Sigmoid colon (tissue), 7 donors: Measurements from ENCODE around the gene RPA1. TPM values are rescaled to one million over a fixed set of nuclear protein-coding genes. Genes with fewer than 3 reads are reported as not detected.

Source experiments
- DNase-seq: peaks from one replicate; pipeline ENCODE4 v3.0.0-alpha.2; 2019
- H3K27ac ChIP-seq, 4 donors: fragments of 200-600 bp; sonication (generic); one replicate each; pipeline ENCODE4 v1.5.1; 2016 to 2019; ENCODE audit warnings: mild to moderate bottlenecking in 1 of 4
- H3K27me3 ChIP-seq, 3 donors: fragments of 200-600 bp; sonication (generic); one replicate each; pipeline ENCODE4 v1.5.1; 2019; ENCODE audit warnings: mild to moderate bottlenecking in 1 of 3
- H3K36me3 ChIP-seq, 4 donors: fragments of 200-600 bp; sonication (generic); one replicate each; pipeline ENCODE4 v1.5.1; 2016 to 2019
- H3K4me1 ChIP-seq, 4 donors: fragments of 200-600 bp; sonication (generic); one replicate each; pipeline ENCODE4 v1.5.1; 2017 to 2019
- H3K4me3 ChIP-seq, 4 donors: fragments of 200-600 bp; sonication (generic); one replicate each; pipeline ENCODE4 v1.5.1; 2017 to 2019; ENCODE audit warnings: mild to moderate bottlenecking in 2 of 4, moderate library complexity in 1 of 4
- H3K9me3 ChIP-seq, 4 donors: fragments of 200-600 bp in 3 of 4; sonication (generic) in 3 of 4; one replicate each; pipeline versions ENCODE4 v1.5.1 to v1.6.1; 2013 to 2019
- EP300 ChIP-seq, 4 donors: sonication (generic); formaldehyde crosslinking; IDR thresholded peaks; one replicate each; pipeline ENCODE4 v1.6.1; 2017; ENCODE audit warnings: antibody characterized with exemption in 4 of 4
- POLR2A ChIP-seq, 2 donors: fragments of 450-650 bp; IDR thresholded peaks; one replicate each; pipeline ENCODE4 v1.6.1; 2016; ENCODE audit warnings: antibody characterized with exemption in 2 of 2, mild to moderate bottlenecking in 2 of 2, moderate library complexity in 2 of 2
- POLR2AphosphoS5 ChIP-seq, 4 donors: sonication (generic); formaldehyde crosslinking; IDR thresholded peaks; one replicate each; pipeline ENCODE4 v1.6.1; 2017; ENCODE audit warnings: antibody characterized with exemption in 4 of 4
- WGBS, 2 donors: extraction: QIAGEN DNeasy Blood & Tissue Kit; methylation state at CpG; one replicate each; pipeline ENCODE4 v1.1.7; 2013; 5-methylcytosine and 5-hydroxymethylcytosine counted together
- intact Hi-C: fragments of 100-400 bp; cut with DNase I; formaldehyde crosslinking; loops from one replicate; pipeline ENCODE4 v1.15.1; 2023
- polyA plus RNA-seq, 3 donors: library from polyadenylated mRNA; stranded (reverse); fragments of 200-250 nt; gene quantifications; one replicate each; pipeline ENCODE4 v1.2.3, GENCODE V29; 2013
- total RNA-seq, 4 donors: library from RNA; depleted of rRNA; stranded (reverse); fragments of >200 nt; gene quantifications; one replicate each; pipeline ENCODE4 v1.1.0, GENCODE V29; 2016
- TF ChIP-seq, protein P1 (sequence below), 4 experiments: fragments of 450-650 bp in 3 of 4; fragments of 200-600 bp in 1 of 4; IDR thresholded peaks; one replicate each; pipeline ENCODE4 v1.5.1; 2016 to 2019; ENCODE audit warnings: antibody characterized with exemption in 4 of 4, mild to moderate bottlenecking in 3 of 4, moderate library complexity in 2 of 4
- donor health status: healthy with polysubstance abuse.
- donor health status: Bipolar disorder and iron deficiency.
- donor health status: healthy.

The RPA1 gene
- total and polyA plus RNA-seq, 7 donors, result 16.2 to 46.8 (median 30.6) TPM

DNA sequence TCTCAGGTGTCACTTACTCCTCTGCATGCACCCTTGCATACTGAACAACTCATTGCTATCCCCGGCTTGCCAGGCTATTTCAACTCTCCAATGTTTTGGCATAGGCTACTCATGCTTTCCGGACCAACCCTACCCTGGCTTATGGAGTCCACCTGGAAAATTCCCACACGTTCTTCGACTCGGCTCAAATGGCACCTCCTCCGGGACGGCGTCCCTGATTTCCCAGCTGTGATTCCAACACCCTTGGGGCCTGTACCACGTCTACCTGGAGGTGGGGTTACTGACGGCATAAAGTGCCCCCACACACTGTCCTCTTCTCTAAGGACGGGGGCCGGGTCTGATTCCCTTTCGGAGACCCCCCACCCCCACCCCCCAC lies 601 bp upstream of the RPA1 start:
- intact Hi-C loops, result loop anchor here (1.0 to 5.0 kb wide), 2 partner anchors 47 to 105 kb away; partner anchors contain the start of gene WDR81
- H3K4me3 ChIP-seq, result peak overlapping the region; percentile 68 to 97 (median 88)

DNA sequence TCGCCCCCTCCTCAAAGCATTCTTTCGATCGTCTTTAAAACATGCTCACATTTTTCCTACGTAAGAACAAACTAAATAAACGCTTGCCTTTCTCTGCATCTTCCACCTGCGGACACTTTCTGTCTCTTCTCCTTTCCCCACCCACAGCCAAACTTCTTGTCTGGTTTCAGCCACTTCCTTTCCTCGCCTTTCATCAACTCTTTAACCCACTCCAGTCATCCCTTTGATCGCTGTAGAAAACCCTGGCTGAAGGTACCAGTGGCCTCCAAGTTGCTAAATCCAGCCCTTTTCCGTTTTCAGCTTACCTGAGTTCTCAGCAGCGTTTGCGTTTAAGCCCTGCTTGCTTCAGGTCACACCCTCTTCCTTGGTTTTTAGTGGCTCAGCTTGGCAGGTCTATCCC lies 483 bp downstream of the RPA1 start:
- TF ChIP-seq POLR2AphosphoS5 (IDR thresholded peaks at IDR 0.05) (no peak), POLR2A (IDR thresholded peaks at IDR 0.05) (no peak), EP300 (IDR thresholded peaks at IDR 0.05) (no peak)
- TF ChIP-seq, protein P1, sequence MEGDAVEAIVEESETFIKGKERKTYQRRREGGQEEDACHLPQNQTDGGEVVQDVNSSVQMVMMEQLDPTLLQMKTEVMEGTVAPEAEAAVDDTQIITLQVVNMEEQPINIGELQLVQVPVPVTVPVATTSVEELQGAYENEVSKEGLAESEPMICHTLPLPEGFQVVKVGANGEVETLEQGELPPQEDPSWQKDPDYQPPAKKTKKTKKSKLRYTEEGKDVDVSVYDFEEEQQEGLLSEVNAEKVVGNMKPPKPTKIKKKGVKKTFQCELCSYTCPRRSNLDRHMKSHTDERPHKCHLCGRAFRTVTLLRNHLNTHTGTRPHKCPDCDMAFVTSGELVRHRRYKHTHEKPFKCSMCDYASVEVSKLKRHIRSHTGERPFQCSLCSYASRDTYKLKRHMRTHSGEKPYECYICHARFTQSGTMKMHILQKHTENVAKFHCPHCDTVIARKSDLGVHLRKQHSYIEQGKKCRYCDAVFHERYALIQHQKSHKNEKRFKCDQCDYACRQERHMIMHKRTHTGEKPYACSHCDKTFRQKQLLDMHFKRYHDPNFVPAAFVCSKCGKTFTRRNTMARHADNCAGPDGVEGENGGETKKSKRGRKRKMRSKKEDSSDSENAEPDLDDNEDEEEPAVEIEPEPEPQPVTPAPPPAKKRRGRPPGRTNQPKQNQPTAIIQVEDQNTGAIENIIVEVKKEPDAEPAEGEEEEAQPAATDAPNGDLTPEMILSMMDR (IDR thresholded peaks at IDR 0.05), result no peak
- intact Hi-C loops, result no loop called here
- no peak for DNase-seq
- peaks cover 0 to 31% (median 0%) of the 10 kb centered on the region in 4 donors for H3K36me3 ChIP-seq
- H3K4me1 ChIP-seq, result peaks cover 0 to 30% (median 20%) of the 10 kb centered on the region in 4 donors
- H3K4me3 ChIP-seq, result peak overlapping the region; percentile 68 to 97 (median 88)
- no peaks in the 10 kb centered on the region for H3K27me3 ChIP-seq
- H3K9me3 ChIP-seq, result no peaks in the 10 kb centered on the region
- WGBS, 2 donors, result 0% methylated on average over 11 of the region's 11 CpGs
- H3K27ac ChIP-seq, result peak overlapping the region; percentile 87 to 93 (median 91)

More for the DNA sequence above, 601 bp upstream of the RPA1 start:
- Histone ChIP-seq H3K27ac (peak overlapping the region; percentile 87 to 93 (median 91)), H3K36me3 (peaks cover 0 to 39% (median 2%) of the 10 kb centered on the region in 4 donors), H3K4me1 (peaks cover 0 to 30% (median 20%) of the 10 kb centered on the region in 4 donors), H3K9me3 (no peaks in the 10 kb centered on the region), H3K27me3 (no peaks in the 10 kb centered on the region)
- TF ChIP-seq, protein P1 (IDR thresholded peaks at IDR 0.05), result no peak
- TF ChIP-seq EP300 (IDR thresholded peaks at IDR 0.05) (no peak), POLR2AphosphoS5 (IDR thresholded peaks at IDR 0.05) (no peak), POLR2A (IDR thresholded peaks at IDR 0.05) (no peak)
- 1 to 2% methylated on average over 13 of the region's 13 CpGs for WGBS, 2 donors
- DNase-seq, result peak; percentile 69

DNA sequence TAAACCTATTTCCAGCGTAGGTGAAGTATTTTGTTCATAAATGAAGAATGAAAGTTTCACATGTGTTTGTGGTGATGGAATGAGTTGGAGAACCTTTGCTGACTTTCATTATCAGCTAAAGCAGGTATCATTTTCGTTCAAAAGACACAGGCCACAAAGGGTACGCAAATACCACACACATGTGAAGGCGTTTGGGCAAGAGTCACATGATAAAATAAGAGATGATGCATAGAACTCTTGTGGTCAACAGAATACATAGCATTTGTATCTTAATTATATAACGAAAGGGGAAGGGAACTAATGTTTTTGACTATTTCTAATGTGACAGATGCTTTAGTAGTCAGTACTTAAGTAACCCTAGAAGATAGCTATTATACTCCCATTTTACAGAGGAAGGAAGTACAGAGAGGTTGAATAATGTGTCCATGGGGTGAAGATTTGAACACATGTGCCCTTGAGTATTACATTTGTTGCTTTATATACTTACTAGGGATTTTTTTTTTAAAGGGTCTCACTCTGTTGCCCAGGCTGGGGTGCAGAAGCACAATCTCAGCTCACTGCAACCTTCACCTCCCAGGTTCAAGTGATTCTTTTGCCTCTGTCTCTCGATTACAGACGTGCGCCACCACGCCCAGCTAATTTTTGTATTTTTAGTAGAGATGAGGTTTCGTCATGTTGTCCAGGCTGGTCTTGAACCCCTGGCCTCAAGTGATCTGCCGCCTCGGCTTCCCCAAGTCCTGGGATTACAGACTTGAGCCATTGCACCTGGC lies 4.8 kb downstream of the RPA1 start:
- H3K4me1 ChIP-seq, result peaks cover 0 to 18% (median 11%) of the 10 kb centered on the region in 4 donors
- intact Hi-C loops, result no loop called here
- whole genome bisulfite sequencing, 2 donors, result 82 to 85% methylated on average over 12 of the region's 12 CpGs
- no peaks in the 10 kb centered on the region for H3K9me3 ChIP-seq
- DNase-seq, result no peak
- H3K27me3 ChIP-seq, result no peaks in the 10 kb centered on the region
- H3K36me3 ChIP-seq, result peaks cover 0 to 9% (median 0%) of the 10 kb centered on the region in 4 donors
- no peak overlapping the region for H3K27ac ChIP-seq
- H3K4me3 ChIP-seq, result no peak overlapping the region
- TF ChIP-seq POLR2A (IDR thresholded peaks at IDR 0.05) (no peak), EP300 (IDR thresholded peaks at IDR 0.05) (no peak), POLR2AphosphoS5 (IDR thresholded peaks at IDR 0.05) (no peak)
- TF ChIP-seq, protein P1 (IDR thresholded peaks at IDR 0.05), result no peak

DNA sequence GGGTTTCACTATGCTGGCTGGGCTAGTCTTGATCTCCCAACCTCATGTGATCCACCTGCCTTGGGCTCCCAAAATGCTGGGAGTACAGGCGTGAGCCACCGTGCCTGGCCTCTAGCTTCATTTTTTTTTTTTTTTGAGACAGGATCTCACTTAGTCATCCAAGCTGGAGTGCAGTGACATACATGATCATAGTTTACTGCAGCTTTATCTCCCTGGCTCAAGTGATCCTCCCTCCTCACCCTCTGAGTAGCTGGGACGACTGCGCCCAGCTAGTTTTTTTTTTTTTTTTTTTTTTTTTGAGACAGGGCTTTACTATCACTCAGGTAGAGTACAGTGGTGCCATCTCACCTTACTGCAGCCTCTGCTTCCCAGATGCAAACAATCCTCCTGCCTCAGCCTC lies 9.7 kb downstream of the RPA1 start:
- WGBS, 2 donors, result 94 to 96% methylated on average over 4 of the region's 4 CpGs
- intact Hi-C loops, result no loop called here

More for the DNA sequence above, 9.7 kb downstream of the RPA1 start:
- H3K4me1 ChIP-seq, result no peaks in the 10 kb centered on the region
- no peaks in the 10 kb centered on the region for H3K9me3 ChIP-seq
- no peak for DNase-seq
- H3K27ac ChIP-seq, result no peak overlapping the region
- peaks cover 0 to 24% (median 12%) of the 10 kb centered on the region in 4 donors for H3K36me3 ChIP-seq
- TF ChIP-seq POLR2A (IDR thresholded peaks at IDR 0.05) (no peak), POLR2AphosphoS5 (IDR thresholded peaks at IDR 0.05) (no peak), EP300 (IDR thresholded peaks at IDR 0.05) (no peak)
- TF ChIP-seq, protein P1 (IDR thresholded peaks at IDR 0.05), result no peak
- no peak overlapping the region for H3K4me3 ChIP-seq
- H3K27me3 ChIP-seq, result no peaks in the 10 kb centered on the region
